ENCODE results near the gene AKT2.

Gene AKT2

GRCh38 chr19:40322271-40322610 lies 37.1 kb upstream of the AKT2 start:
- TF ChIP-seq CTCF (IDR thresholded peaks at IDR 0.05; ENCODE audit: extremely low read depth, missing control alignments) = no peak
- DNase-seq (ENCODE audit: low spot score) = no peak

GRCh38 chr19:40321566-40322270 lies 36.6 kb upstream of the AKT2 start:
- no peak for TF ChIP-seq CTCF (IDR thresholded peaks at IDR 0.05; ENCODE audit: extremely low read depth, missing control alignments)
- DNase-seq (ENCODE audit: low spot score) = no peak

GRCh38 chr19:40321076-40321475 lies 35.9 kb upstream of the AKT2 start:
- no peak for DNase-seq (ENCODE audit: low spot score)
- TF ChIP-seq CTCF (IDR thresholded peaks at IDR 0.05; ENCODE audit: extremely low read depth, missing control alignments) = no peak

GRCh38 chr19:40320558-40320935 lies 35.4 kb upstream of the AKT2 start:
- TF ChIP-seq CTCF (IDR thresholded peaks at IDR 0.05; ENCODE audit: extremely low read depth, missing control alignments) = no peak
- no peak for DNase-seq (ENCODE audit: low spot score)

- DNase-seq (ENCODE audit: low spot score) = no peak
- no peak for TF ChIP-seq CTCF (IDR thresholded peaks at IDR 0.05; ENCODE audit: extremely low read depth, missing control alignments)
These were observed 32.2 kb upstream of the AKT2 start for GRCh38 chr19:40317338-40317737.

- TF ChIP-seq CTCF (IDR thresholded peaks at IDR 0.05; ENCODE audit: extremely low read depth, missing control alignments) = no peak
- DNase-seq (ENCODE audit: low spot score) = no peak
These were observed 30.8 kb upstream of the AKT2 start for GRCh38 chr19:40315812-40316470.

- no peak for DNase-seq (ENCODE audit: low spot score)
- no peak for TF ChIP-seq CTCF (IDR thresholded peaks at IDR 0.05; ENCODE audit: extremely low read depth, missing control alignments)
These were observed 29.5 kb upstream of the AKT2 start for GRCh38 chr19:40314656-40315055.
